Activated T-helper 1 cell treated with anti-CD3 and anti-CD28 coated beads, Interleukin-12 subunit alpha, Interleukin-12 subunit beta, Interleukin-2, Interleukin-4 antibody, amounts not matched to agents 30 ng/mL and 10 ng/mL and 1 ng/mL, durations not matched to agents 14 hours and 24 hours and 36 hours (primary cell): ENCODE results near the gene TNS1. TPM values are rescaled to one million over a fixed set of nuclear protein-coding genes. Genes with fewer than 3 reads are reported as not detected.

ENCODE experiments used
- DNase-seq: peaks from one replicate; pipeline ENCODE4 v3.0.0; 2021; ENCODE audit warnings: low spot score
- H3K27ac Mint-ChIP-seq: one replicate; pipeline ENCODE4 v1.8.0; 2021; ENCODE audit warnings: mild to moderate bottlenecking, mixed read lengths
- H3K27me3 Mint-ChIP-seq: one replicate; pipeline ENCODE4 v1.8.0; 2022; ENCODE audit warnings: mild to moderate bottlenecking, moderate library complexity, mixed read lengths; ENCODE audit not compliant: insufficient read depth
- H3K36me3 Mint-ChIP-seq: one replicate; pipeline ENCODE4 v1.8.0; 2021; ENCODE audit warnings: low read depth, mixed read lengths
- H3K4me1 Mint-ChIP-seq: one replicate; pipeline ENCODE4 v1.8.0; 2021; ENCODE audit warnings: low read depth, mixed read lengths
- H3K4me3 Mint-ChIP-seq: one replicate; pipeline ENCODE4 v1.8.0; 2021; ENCODE audit warnings: mild to moderate bottlenecking, moderate library complexity, mixed read lengths
- H3K9me3 Mint-ChIP-seq: one replicate; pipeline ENCODE4 v1.8.0; 2021; ENCODE audit warnings: mixed read lengths
- intact Hi-C: fragments of 100-400 bp; cut with micrococcal nuclease; formaldehyde crosslinking; loops from one replicate; pipeline ENCODE4 v1.15.1; 2024
- total RNA-seq: library from RNA; stranded (reverse); gene quantifications from 2 replicates; pipeline ENCODE4 v1.2.3, GENCODE V29; 2022

Gene TNS1
- total RNA-seq, 1 donor from 2014 or later: 0.41 TPM

GRCh38 chr2:217996361-217996760, 6.4 kb downstream of the TNS1 start:
- intact Hi-C loops: no loop called here
- no peak overlapping the region for H3K4me3 Mint-ChIP-seq
- H3K9me3 Mint-ChIP-seq: no peaks in the 10 kb centered on the region
- no peak for DNase-seq
- H3K4me1 Mint-ChIP-seq: no peaks in the 10 kb centered on the region
- H3K27me3 Mint-ChIP-seq: peaks cover 14% of the 10 kb centered on the region
- H3K36me3 Mint-ChIP-seq: no peaks in the 10 kb centered on the region
- H3K27ac Mint-ChIP-seq: no peak overlapping the region

- no peak for DNase-seq
- Mint-ChIP-seq H3K9me3 (no peaks in the 10 kb centered on the region), H3K36me3 (no peaks in the 10 kb centered on the region), H3K27ac (no peak overlapping the region), H3K4me1 (no peaks in the 10 kb centered on the region), H3K27me3 (peaks cover 14% of the 10 kb centered on the region), H3K4me3 (no peak overlapping the region)
- intact Hi-C loops: no loop called here
These were observed 7.0 kb downstream of the TNS1 start for GRCh38 chr2:217995731-217996231.

GRCh38 chr2:217994776-217995274, 8.0 kb downstream of the TNS1 start:
- H3K9me3 Mint-ChIP-seq: no peaks in the 10 kb centered on the region
- H3K27me3 Mint-ChIP-seq: peaks cover 11% of the 10 kb centered on the region
- H3K27ac Mint-ChIP-seq: no peak overlapping the region
- DNase-seq: no peak
- H3K4me3 Mint-ChIP-seq: no peak overlapping the region
- no peaks in the 10 kb centered on the region for H3K36me3 Mint-ChIP-seq
- intact Hi-C loops: loop anchor here (1.0 kb wide), 1 partner anchor 210 kb away; no protein-coding TSS in a partner anchor
- no peaks in the 10 kb centered on the region for H3K4me1 Mint-ChIP-seq

- Mint-ChIP-seq H3K36me3 (no peaks in the 10 kb centered on the region), H3K4me1 (no peaks in the 10 kb centered on the region), H3K9me3 (no peaks in the 10 kb centered on the region), H3K27ac (no peak overlapping the region), H3K4me3 (no peak overlapping the region), H3K27me3 (peaks cover 11% of the 10 kb centered on the region)
- DNase-seq: peak; percentile 9
- intact Hi-C loops: loop anchor here (1.0 kb wide), 1 partner anchor 209 kb away; no protein-coding TSS in a partner anchor
These were observed 8.9 kb downstream of the TNS1 start for GRCh38 chr2:217993817-217994463.

GRCh38 chr2:217993138-217993537, 9.7 kb downstream of the TNS1 start:
- no peak overlapping the region for H3K4me3 Mint-ChIP-seq
- H3K27me3 Mint-ChIP-seq: peaks cover 11% of the 10 kb centered on the region
- intact Hi-C loops: no loop called here
- H3K36me3 Mint-ChIP-seq: no peaks in the 10 kb centered on the region
- no peak for DNase-seq
- H3K27ac Mint-ChIP-seq: no peak overlapping the region
- no peaks in the 10 kb centered on the region for H3K9me3 Mint-ChIP-seq
- no peaks in the 10 kb centered on the region for H3K4me1 Mint-ChIP-seq

- Mint-ChIP-seq H3K9me3 (no peaks in the 10 kb centered on the region), H3K4me3 (no peak overlapping the region), H3K36me3 (no peaks in the 10 kb centered on the region), H3K27me3 (peaks cover 11% of the 10 kb centered on the region), H3K4me1 (no peaks in the 10 kb centered on the region), H3K27ac (no peak overlapping the region)
- intact Hi-C loops: no loop called here
- DNase-seq: no peak
These were observed 10.7 kb downstream of the TNS1 start for GRCh38 chr2:217992061-217992460.

DNA sequence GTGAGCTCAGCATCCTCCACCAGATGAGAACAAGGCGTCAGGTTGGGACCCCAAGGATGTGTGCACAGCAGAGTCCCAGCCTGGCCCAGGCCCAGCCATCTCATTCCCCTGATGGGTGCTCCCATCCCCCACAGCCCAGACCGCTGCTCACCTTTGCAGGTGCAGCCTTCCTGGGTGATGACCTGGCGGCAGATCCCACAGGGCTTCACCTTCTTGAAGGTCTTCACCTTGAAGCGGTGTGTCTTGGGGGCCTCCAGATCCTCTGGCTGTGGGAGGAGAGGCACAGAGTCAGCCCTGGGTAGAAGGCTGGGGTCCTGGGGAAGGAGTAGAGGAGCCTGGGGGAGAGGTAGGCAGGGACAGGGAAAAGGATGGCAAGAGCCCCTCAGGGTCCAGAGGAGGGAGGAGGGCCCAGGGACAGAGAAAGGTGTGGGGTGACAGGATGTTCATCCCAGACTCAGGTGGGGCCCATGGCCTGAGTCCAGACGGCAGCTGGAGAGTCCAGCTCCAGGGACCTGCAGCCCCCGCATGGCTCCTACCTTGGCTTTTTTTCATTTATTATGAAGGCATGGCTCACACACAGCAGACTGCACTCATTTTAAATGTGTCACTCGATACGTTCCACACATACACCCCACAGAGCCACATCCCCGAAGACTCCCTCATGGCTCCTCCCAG, 11.9 kb downstream of the TNS1 start:
- no peaks in the 10 kb centered on the region for H3K4me1 Mint-ChIP-seq
- H3K27me3 Mint-ChIP-seq: peaks cover 11% of the 10 kb centered on the region
- H3K9me3 Mint-ChIP-seq: no peaks in the 10 kb centered on the region
- H3K36me3 Mint-ChIP-seq: no peaks in the 10 kb centered on the region
- no peak overlapping the region for H3K4me3 Mint-ChIP-seq
- no peak overlapping the region for H3K27ac Mint-ChIP-seq
- intact Hi-C loops: no loop called here
- DNase-seq: no peak

DNA sequence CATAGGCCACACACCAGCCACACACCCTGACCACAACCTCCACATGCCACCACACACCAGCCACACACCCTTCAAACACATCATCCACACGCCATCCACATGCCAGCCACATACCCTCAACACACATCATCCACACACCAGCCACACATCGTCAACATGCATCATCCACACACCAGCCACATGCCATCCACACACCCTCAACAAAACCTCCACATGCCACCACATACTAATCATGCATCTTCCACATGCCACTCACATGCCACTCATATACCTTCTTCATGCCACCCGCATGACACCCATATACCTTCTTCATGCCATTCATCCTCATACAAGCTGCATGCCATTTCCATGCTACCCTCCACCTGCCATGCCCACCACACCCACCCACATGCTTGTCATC, 12.4 kb downstream of the TNS1 start:
- no peaks in the 10 kb centered on the region for H3K9me3 Mint-ChIP-seq

GRCh38 chr2:217989221-217989948, 13.4 kb downstream of the TNS1 start:
- intact Hi-C loops: no loop called here

More for the DNA sequence above, 12.4 kb downstream of the TNS1 start:
- H3K27me3 Mint-ChIP-seq: peaks cover 11% of the 10 kb centered on the region
- no peaks in the 10 kb centered on the region for H3K4me1 Mint-ChIP-seq
- H3K27ac Mint-ChIP-seq: no peak overlapping the region
- no peak overlapping the region for H3K4me3 Mint-ChIP-seq
- intact Hi-C loops: no loop called here
- no peaks in the 10 kb centered on the region for H3K36me3 Mint-ChIP-seq
- no peak for DNase-seq

DNA sequence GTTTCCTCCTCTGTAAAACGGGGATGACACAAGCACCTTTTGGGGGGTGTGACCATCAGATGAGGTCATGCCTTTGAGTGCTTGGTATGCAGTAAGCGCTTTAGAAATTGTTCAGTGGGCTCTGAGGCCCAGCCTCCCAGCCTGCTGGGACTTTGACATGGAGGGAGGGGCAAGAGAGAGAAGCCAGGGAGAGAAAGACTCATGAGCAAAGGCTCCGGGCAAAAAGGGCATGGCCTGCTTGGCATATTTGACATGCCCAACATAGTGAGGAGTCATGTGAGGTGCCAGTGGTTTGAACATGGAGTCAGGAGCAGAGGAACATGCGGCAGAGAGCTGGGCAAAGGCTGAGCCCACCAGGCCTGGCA, 14.0 kb downstream of the TNS1 start:
- H3K27me3 Mint-ChIP-seq: peaks cover 11% of the 10 kb centered on the region
- intact Hi-C loops: loop anchor here (1.0 kb wide), 3 partner anchors 103 to 204 kb away; no protein-coding TSS in a partner anchor

More at GRCh38 chr2:217989221-217989948, 13.4 kb downstream of the TNS1 start:
- Mint-ChIP-seq H3K4me1 (no peaks in the 10 kb centered on the region), H3K27me3 (peaks cover 11% of the 10 kb centered on the region), H3K4me3 (no peak overlapping the region), H3K27ac (no peak overlapping the region), H3K36me3 (no peaks in the 10 kb centered on the region), H3K9me3 (no peaks in the 10 kb centered on the region)
- DNase-seq: no peak

DNA sequence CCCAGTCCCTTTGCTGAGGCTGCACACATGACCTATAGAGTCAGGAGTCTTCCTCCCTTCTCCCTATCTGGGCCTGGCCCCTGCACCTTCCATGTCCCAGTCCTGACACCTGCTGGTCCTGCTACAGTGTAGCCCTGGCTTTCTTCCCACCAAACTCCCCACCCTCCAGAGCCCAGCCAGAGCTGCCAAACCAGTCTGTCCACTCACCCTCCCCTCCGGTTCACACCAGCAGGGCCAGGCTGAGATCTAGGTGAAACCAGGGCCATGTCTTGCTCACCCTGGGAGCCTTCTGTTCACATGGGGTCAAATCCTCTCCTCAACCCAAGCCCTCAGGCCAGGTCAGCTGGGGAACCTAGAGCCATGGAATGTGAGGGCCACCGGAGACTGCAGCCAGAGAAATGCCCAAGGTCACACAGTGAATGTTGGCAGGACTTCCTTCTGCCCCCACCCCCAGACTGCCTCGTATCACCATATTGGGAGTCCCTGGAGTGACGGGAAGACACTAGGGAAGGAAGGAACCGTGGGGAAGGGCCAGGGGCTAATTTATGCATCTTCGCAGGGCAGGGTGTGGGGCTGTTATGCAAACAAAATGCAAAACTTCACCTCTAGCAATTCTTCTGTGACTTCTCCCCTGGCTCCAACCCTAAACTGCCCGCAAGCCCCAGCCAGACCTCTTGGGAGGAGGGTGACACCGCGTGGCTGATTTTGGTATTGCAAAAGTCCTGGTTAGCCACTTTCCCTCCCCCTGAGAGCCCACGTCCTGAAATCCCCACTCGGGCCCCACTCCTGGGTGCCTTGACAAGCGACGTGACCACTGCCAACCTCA, 14.6 kb downstream of the TNS1 start:
- Mint-ChIP-seq H3K36me3 (no peaks in the 10 kb centered on the region), H3K4me3 (no peak overlapping the region), H3K4me1 (no peaks in the 10 kb centered on the region), H3K9me3 (no peaks in the 10 kb centered on the region), H3K27ac (no peak overlapping the region), H3K27me3 (peaks cover 11% of the 10 kb centered on the region)
- peak; percentile 45 for DNase-seq
- intact Hi-C loops: loop anchor here (1.0 kb wide), 3 partner anchors 102 to 203 kb away; no protein-coding TSS in a partner anchor

More for the DNA sequence above, 14.0 kb downstream of the TNS1 start:
- H3K36me3 Mint-ChIP-seq: no peaks in the 10 kb centered on the region
- DNase-seq: no peak
- H3K27ac Mint-ChIP-seq: no peak overlapping the region
- H3K4me3 Mint-ChIP-seq: no peak overlapping the region
- no peaks in the 10 kb centered on the region for H3K4me1 Mint-ChIP-seq
- no peaks in the 10 kb centered on the region for H3K9me3 Mint-ChIP-seq

GRCh38 chr2:217987391-217987790, 15.4 kb downstream of the TNS1 start:
- H3K4me3 Mint-ChIP-seq: no peak overlapping the region
- no peak for DNase-seq
- H3K9me3 Mint-ChIP-seq: no peaks in the 10 kb centered on the region
- no peaks in the 10 kb centered on the region for H3K4me1 Mint-ChIP-seq
- H3K36me3 Mint-ChIP-seq: no peaks in the 10 kb centered on the region
- H3K27me3 Mint-ChIP-seq: peaks cover 7% of the 10 kb centered on the region
- no peak overlapping the region for H3K27ac Mint-ChIP-seq
- intact Hi-C loops: no loop called here
